Neural progenitor cell (in vitro differentiated cells): ENCODE data around the gene PPCDC. TPM values are rescaled to one million over a fixed set of nuclear protein-coding genes. Genes with fewer than 3 reads are reported as not detected.

Experiments used
- DNase-seq: peaks from one replicate; pipeline ENCODE4 v3.0.0-alpha.2; 2016; ENCODE audit warnings: low spot score
- H2AFZ ChIP-seq: fragments of 200-600 bp; sonication (generic); replicated peaks from 2 replicates; pipeline ENCODE4 v1.6.1; 2016; ENCODE audit warnings: antibody characterized with exemption
- H3F3A ChIP-seq: fragments of 200-600 bp; sonication (generic); 2 replicates; pipeline ENCODE4 v1.6.1; 2016; ENCODE audit warnings: antibody characterized with exemption, low read depth
- H3K27ac ChIP-seq: fragments of 200-600 bp; sonication (generic); 2 replicates; pipeline ENCODE4 v1.5.1; 2016; ENCODE audit warnings: mild to moderate bottlenecking
- H3K27me3 ChIP-seq: fragments of 200-600 bp; sonication (generic); 2 replicates; pipeline ENCODE4 v1.6.1; 2016; ENCODE audit warnings: mild to moderate bottlenecking, moderate library complexity
- H3K36me3 ChIP-seq: fragments of 200-600 bp; sonication (generic); 2 replicates; pipeline ENCODE4 v1.5.1; 2016
- H3K4me1 ChIP-seq: fragments of 200-600 bp; sonication (generic); 2 replicates; pipeline ENCODE4 v1.6.1; 2016; ENCODE audit warnings: mixed run types
- H3K4me2 ChIP-seq: fragments of 200-600 bp; sonication (generic); 2 replicates; pipeline ENCODE4 v1.6.1; 2016
- H3K4me3 ChIP-seq: fragments of 200-600 bp; sonication (generic); 2 replicates; pipeline ENCODE4 v1.5.1; 2016
- H3K79me2 ChIP-seq: fragments of 200-600 bp; sonication (generic); 2 replicates; pipeline ENCODE4 v1.6.1; 2016; ENCODE audit warnings: low read depth
- H3K9ac ChIP-seq: fragments of 200-600 bp; sonication (generic); 2 replicates; pipeline ENCODE4 v1.6.1; 2016
- H3K9me3 ChIP-seq: fragments of 200-600 bp; sonication (generic); 2 replicates; pipeline ENCODE4 v1.5.1; 2016; ENCODE audit warnings: low read depth
- H4K20me1 ChIP-seq: fragments of 200-600 bp; sonication (generic); 2 replicates; pipeline ENCODE4 v1.6.1; 2016; ENCODE audit warnings: low read depth
- H3K27ac Mint-ChIP-seq: 3 replicates; pipeline ENCODE4 v1.8.0; 2021; ENCODE audit warnings: mixed read lengths
- H3K27me3 Mint-ChIP-seq: 2 replicates; pipeline ENCODE4 v1.8.0; 2022; ENCODE audit warnings: low read depth, mild to moderate bottlenecking, inconsistent platforms, moderate library complexity, mixed read lengths; ENCODE audit not compliant: insufficient read depth
- H3K36me3 Mint-ChIP-seq: 3 replicates; pipeline ENCODE4 v1.8.0; 2021; ENCODE audit warnings: mixed read lengths
- H3K4me1 Mint-ChIP-seq: 3 replicates; pipeline ENCODE4 v1.8.0; 2021; ENCODE audit warnings: mixed read lengths
- H3K4me3 Mint-ChIP-seq: 3 replicates; pipeline ENCODE4 v1.8.0; 2021; ENCODE audit warnings: mild to moderate bottlenecking, moderate library complexity, mixed read lengths
- H3K9me3 Mint-ChIP-seq: 3 replicates; pipeline ENCODE4 v1.8.0; 2020; ENCODE audit warnings: mixed read lengths
- CTCF ChIP-seq: fragments of 200-600 bp; sonication (generic); IDR thresholded peaks from 2 replicates; pipeline ENCODE4 v1.5.1; 2017; ENCODE audit warnings: antibody characterized with exemption, mild to moderate bottlenecking
- EZH2 ChIP-seq: fragments of 200-600 bp; sonication (generic); IDR thresholded peaks from 2 replicates; pipeline ENCODE4 v1.6.1; 2017; ENCODE audit warnings: antibody characterized with exemption, mild to moderate bottlenecking, moderate library complexity
- EZH2phosphoT487 ChIP-seq: fragments of 200-600 bp; sonication (generic); IDR thresholded peaks from 2 replicates; pipeline ENCODE4 v1.6.1; 2017; ENCODE audit warnings: antibody characterized with exemption
- total RNA-seq: library from RNA; depleted of rRNA; stranded (reverse); fragments of >200 nt; gene quantifications from 2 replicates; pipeline ENCODE4 v1.2.3, GENCODE V29; 2015; ENCODE audit warnings: low replicate concordance

Gene PPCDC
- total RNA-seq, 1 donor from 2014 or later: 15.8 TPM

GRCh38 chr15:75052972-75053747 lies 29.8 kb downstream of the PPCDC start:
- no peak overlapping the region for H2AFZ ChIP-seq
- no peaks in the 10 kb centered on the region for H3K79me2 ChIP-seq
- peaks cover 2% of the 10 kb centered on the region for H3K27me3 Mint-ChIP-seq
- no peak overlapping the region for H3K4me3 ChIP-seq
- DNase-seq: no peak
- no peak overlapping the region for H3K4me3 Mint-ChIP-seq
- no peak overlapping the region for H3K9ac ChIP-seq
- H3K27ac Mint-ChIP-seq: no peak overlapping the region
- H3K27ac ChIP-seq: peak overlapping the region; percentile 63
- no peak overlapping the region for H3K4me2 ChIP-seq
- H3K36me3 ChIP-seq: no peaks in the 10 kb centered on the region
- TF ChIP-seq EZH2 (no peak), CTCF (no peak), EZH2phosphoT487 (no peak)
- no peaks in the 10 kb centered on the region for H3K9me3 Mint-ChIP-seq
- no peaks in the 10 kb centered on the region for H3F3A ChIP-seq
- no peaks in the 10 kb centered on the region for H3K27me3 ChIP-seq
- H4K20me1 ChIP-seq: no peaks in the 10 kb centered on the region
- H3K9me3 ChIP-seq: no peaks in the 10 kb centered on the region
- no peaks in the 10 kb centered on the region for H3K4me1 ChIP-seq
- H3K36me3 Mint-ChIP-seq: peaks cover 9% of the 10 kb centered on the region
- H3K4me1 Mint-ChIP-seq: peaks cover 4% of the 10 kb centered on the region

GRCh38 chr15:75053748-75054125 lies 30.3 kb downstream of the PPCDC start:
- no peaks in the 10 kb centered on the region for H4K20me1 ChIP-seq
- no peak for TF ChIP-seq EZH2phosphoT487
- TF ChIP-seq CTCF: no peak
- no peak for TF ChIP-seq EZH2
- H3K79me2 ChIP-seq: no peaks in the 10 kb centered on the region
- Mint-ChIP-seq H3K4me3 (no peak overlapping the region), H3K36me3 (peaks cover 10% of the 10 kb centered on the region), H3K27ac (no peak overlapping the region), H3K4me1 (peaks cover 6% of the 10 kb centered on the region), H3K9me3 (no peaks in the 10 kb centered on the region), H3K27me3 (peaks cover 2% of the 10 kb centered on the region)
- H3K27me3 ChIP-seq: no peaks in the 10 kb centered on the region
- H3K4me3 ChIP-seq: no peak overlapping the region
- no peaks in the 10 kb centered on the region for H3K36me3 ChIP-seq
- H3K9ac ChIP-seq: no peak overlapping the region
- peak overlapping the region; percentile 63 for H3K27ac ChIP-seq
- H3K4me2 ChIP-seq: no peak overlapping the region
- H2AFZ ChIP-seq: no peak overlapping the region
- DNase-seq: no peak
- H3K4me1 ChIP-seq: no peaks in the 10 kb centered on the region
- H3F3A ChIP-seq: no peaks in the 10 kb centered on the region
- no peaks in the 10 kb centered on the region for H3K9me3 ChIP-seq

GRCh38 chr15:75054172-75054897 lies 30.9 kb downstream of the PPCDC start:
- Histone ChIP-seq H3K27me3 (no peaks in the 10 kb centered on the region), H3K4me2 (no peak overlapping the region), H3K27ac (no peak overlapping the region), H3K79me2 (no peaks in the 10 kb centered on the region), H2AFZ (no peak overlapping the region), H4K20me1 (no peaks in the 10 kb centered on the region), H3F3A (no peaks in the 10 kb centered on the region), H3K36me3 (no peaks in the 10 kb centered on the region), H3K4me1 (no peaks in the 10 kb centered on the region), H3K9me3 (no peaks in the 10 kb centered on the region), H3K4me3 (no peak overlapping the region), H3K9ac (no peak overlapping the region)
- no peaks in the 10 kb centered on the region for H3K9me3 Mint-ChIP-seq
- H3K4me1 Mint-ChIP-seq: peaks cover 6% of the 10 kb centered on the region
- peaks cover 10% of the 10 kb centered on the region for H3K36me3 Mint-ChIP-seq
- H3K4me3 Mint-ChIP-seq: no peak overlapping the region
- H3K27ac Mint-ChIP-seq: no peak overlapping the region
- TF ChIP-seq EZH2: no peak
- no peak for TF ChIP-seq CTCF
- TF ChIP-seq EZH2phosphoT487: no peak
- no peak for DNase-seq
- peaks cover 2% of the 10 kb centered on the region for H3K27me3 Mint-ChIP-seq
